Endodermal cell (in vitro differentiated cells): ENCODE results near the gene VKORC1L1. TPM values are rescaled to one million over a fixed set of nuclear protein-coding genes. Genes with fewer than 3 reads are reported as not detected.

ENCODE experiments used
- DNase-seq: peaks from one replicate; pipeline ENCODE4 v3.0.0-alpha.2; 2017
- H3K27ac ChIP-seq: 2 replicates; pipeline ENCODE4 v1.5.1; 2013; ENCODE audit warnings: mild to moderate bottlenecking, low read depth, low read length, moderate library complexity
- H3K27me3 ChIP-seq: 2 replicates; pipeline ENCODE4 v1.6.1; 2013; ENCODE audit warnings: mild to moderate bottlenecking, low read length, moderate library complexity; ENCODE audit not compliant: insufficient read depth, control insufficient read depth, poor library complexity, severe bottlenecking
- H3K36me3 ChIP-seq: 2 replicates; pipeline ENCODE4 v1.7.0; 2013; ENCODE audit warnings: mild to moderate bottlenecking, low read length, moderate library complexity; ENCODE audit not compliant: control insufficient read depth, insufficient read depth
- H3K4me1 ChIP-seq: one replicate; pipeline ENCODE4 v1.7.0; 2013; ENCODE audit warnings: low read length; ENCODE audit not compliant: control insufficient read depth, insufficient read depth
- H3K4me3 ChIP-seq: 2 replicates; pipeline ENCODE4 v1.5.1; 2013; ENCODE audit warnings: mild to moderate bottlenecking, low read length, moderate library complexity
- H3K9ac ChIP-seq: 2 replicates; pipeline ENCODE4 v1.6.1; 2013; ENCODE audit warnings: mild to moderate bottlenecking, low read length, moderate library complexity; ENCODE audit not compliant: poor library complexity, severe bottlenecking; ENCODE audit errors: extremely low read depth
- H3K9me3 ChIP-seq: 2 replicates; pipeline ENCODE4 v1.6.1; 2013; ENCODE audit warnings: mild to moderate bottlenecking, low read length, moderate library complexity; ENCODE audit not compliant: control insufficient read depth
- H3K27ac Mint-ChIP-seq: 2 replicates; pipeline ENCODE4 v1.8.0; 2020; ENCODE audit warnings: mixed read lengths
- H3K27me3 Mint-ChIP-seq: 2 replicates; pipeline ENCODE4 v1.8.0; 2021; ENCODE audit warnings: mild to moderate bottlenecking, mixed read lengths; ENCODE audit not compliant: insufficient read depth
- H3K36me3 Mint-ChIP-seq: 2 replicates; pipeline ENCODE4 v1.8.0; 2020; ENCODE audit warnings: low read depth, mixed read lengths
- H3K4me1 Mint-ChIP-seq: 2 replicates; pipeline ENCODE4 v1.8.0; 2020; ENCODE audit warnings: mixed read lengths
- H3K4me3 Mint-ChIP-seq: 2 replicates; pipeline ENCODE4 v1.8.0; 2020; ENCODE audit warnings: mild to moderate bottlenecking, moderate library complexity, mixed read lengths
- H3K9me3 Mint-ChIP-seq: 2 replicates; pipeline ENCODE4 v1.8.0; 2020; ENCODE audit warnings: mild to moderate bottlenecking, mixed read lengths
- WGBS, 2 experiments: methylation state at CpG; one replicate each; pipeline versions ENCODE4 v1.1.5 to v1.1.7; 2013; ENCODE audit warnings: missing lambda C conversion rate in 2 of 2, mixed read lengths in 1 of 2; ENCODE audit not compliant: insufficient coverage in 1 of 2, insufficient read length in 1 of 2; 5-methylcytosine and 5-hydroxymethylcytosine counted together
- total RNA-seq, 2 donors: library from RNA; stranded (reverse); fragmentation: NEBNext Ultra II Directional in 1 of 2; extraction: Animal tissue kit (Norgen Biotek cat#: 25700) in 1 of 2; gene quantifications; 2 replicates in 1 of 2; 3 replicates in 1 of 2; pipeline ENCODE4 v1.2.1, GENCODE V29; 2021
- TF ChIP-seq, protein P1 (sequence below): fragments of 200-600 bp; sonication (generic); conservative IDR thresholded peaks from 2 replicates; pipeline ENCODE4 v1.5.0; 2021; ENCODE audit warnings: antibody characterized with exemption, mild to moderate bottlenecking

Gene VKORC1L1
- total RNA-seq, 2 donors from 2014 or later = 20.7 to 24.7 TPM

DNA sequence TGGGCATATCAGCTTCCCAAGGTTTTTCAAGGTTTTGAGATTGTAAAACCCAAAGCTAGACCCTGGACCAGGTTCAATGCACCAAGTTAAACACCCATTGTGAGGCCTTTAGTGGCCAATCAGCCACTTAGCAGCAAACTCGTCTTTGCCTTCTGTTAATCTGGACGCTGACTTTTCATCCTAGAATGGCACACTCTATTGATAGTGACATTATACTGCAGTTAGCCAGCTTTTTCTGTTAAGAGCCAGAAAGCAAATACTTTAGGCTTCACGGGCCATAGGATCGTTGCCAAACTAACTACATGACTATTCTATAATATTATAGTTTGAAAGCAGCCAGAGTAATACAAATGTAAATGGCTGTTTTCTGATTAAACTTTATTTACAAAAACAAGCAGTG, 51.3 kb downstream of the VKORC1L1 start:
- Histone ChIP-seq H3K4me3 (no peak overlapping the region), H3K36me3 (peaks cover 8% of the 10 kb centered on the region), H3K27ac (no peak overlapping the region), H3K27me3 (no peaks in the 10 kb centered on the region), H3K9me3 (no peaks in the 10 kb centered on the region), H3K4me1 (no peaks in the 10 kb centered on the region), H3K9ac (no peak overlapping the region)
- Mint-ChIP-seq H3K4me1 (no peaks in the 10 kb centered on the region), H3K9me3 (no peaks in the 10 kb centered on the region), H3K4me3 (no peak overlapping the region), H3K27ac (no peak overlapping the region), H3K36me3 (no peaks in the 10 kb centered on the region), H3K27me3 (peaks cover 3% of the 10 kb centered on the region)
- 87 to 92% methylated on average over 2 of the region's 4 CpGs for WGBS, 2 experiments
- TF ChIP-seq, protein P1, sequence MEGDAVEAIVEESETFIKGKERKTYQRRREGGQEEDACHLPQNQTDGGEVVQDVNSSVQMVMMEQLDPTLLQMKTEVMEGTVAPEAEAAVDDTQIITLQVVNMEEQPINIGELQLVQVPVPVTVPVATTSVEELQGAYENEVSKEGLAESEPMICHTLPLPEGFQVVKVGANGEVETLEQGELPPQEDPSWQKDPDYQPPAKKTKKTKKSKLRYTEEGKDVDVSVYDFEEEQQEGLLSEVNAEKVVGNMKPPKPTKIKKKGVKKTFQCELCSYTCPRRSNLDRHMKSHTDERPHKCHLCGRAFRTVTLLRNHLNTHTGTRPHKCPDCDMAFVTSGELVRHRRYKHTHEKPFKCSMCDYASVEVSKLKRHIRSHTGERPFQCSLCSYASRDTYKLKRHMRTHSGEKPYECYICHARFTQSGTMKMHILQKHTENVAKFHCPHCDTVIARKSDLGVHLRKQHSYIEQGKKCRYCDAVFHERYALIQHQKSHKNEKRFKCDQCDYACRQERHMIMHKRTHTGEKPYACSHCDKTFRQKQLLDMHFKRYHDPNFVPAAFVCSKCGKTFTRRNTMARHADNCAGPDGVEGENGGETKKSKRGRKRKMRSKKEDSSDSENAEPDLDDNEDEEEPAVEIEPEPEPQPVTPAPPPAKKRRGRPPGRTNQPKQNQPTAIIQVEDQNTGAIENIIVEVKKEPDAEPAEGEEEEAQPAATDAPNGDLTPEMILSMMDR = no peak
- DNase-seq = no peak

DNA sequence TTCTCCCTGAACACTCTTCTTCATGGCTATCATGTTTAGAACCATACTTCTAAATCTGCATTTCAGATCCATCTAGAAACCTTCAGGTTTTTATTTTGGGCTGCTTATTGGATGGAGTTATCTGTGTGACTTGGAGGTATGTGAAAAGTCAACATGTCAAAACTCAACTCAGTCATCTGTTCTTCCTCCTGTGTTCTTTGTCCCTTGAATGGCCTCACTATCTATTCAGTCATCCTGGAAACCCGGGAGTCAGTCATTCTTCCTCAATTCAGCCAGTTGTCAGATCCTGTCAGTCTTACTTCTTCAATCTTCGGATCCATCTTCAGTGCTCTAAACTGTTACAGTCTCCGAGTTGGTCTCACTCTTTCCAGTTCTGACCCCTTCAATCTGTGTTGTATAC, 52.2 kb downstream of the VKORC1L1 start:
- Mint-ChIP-seq H3K9me3 (no peaks in the 10 kb centered on the region), H3K36me3 (no peaks in the 10 kb centered on the region), H3K4me3 (no peak overlapping the region), H3K4me1 (no peaks in the 10 kb centered on the region), H3K27ac (no peak overlapping the region), H3K27me3 (no peaks in the 10 kb centered on the region)
- Histone ChIP-seq H3K9ac (no peak overlapping the region), H3K27me3 (no peaks in the 10 kb centered on the region), H3K36me3 (peaks cover 8% of the 10 kb centered on the region), H3K4me3 (no peak overlapping the region), H3K9me3 (no peaks in the 10 kb centered on the region), H3K27ac (no peak overlapping the region), H3K4me1 (no peaks in the 10 kb centered on the region)
- 90 to 94% methylated on average over 3 of the region's 3 CpGs for WGBS, 2 experiments
- no peak for DNase-seq
- TF ChIP-seq, protein P1 = no peak

DNA sequence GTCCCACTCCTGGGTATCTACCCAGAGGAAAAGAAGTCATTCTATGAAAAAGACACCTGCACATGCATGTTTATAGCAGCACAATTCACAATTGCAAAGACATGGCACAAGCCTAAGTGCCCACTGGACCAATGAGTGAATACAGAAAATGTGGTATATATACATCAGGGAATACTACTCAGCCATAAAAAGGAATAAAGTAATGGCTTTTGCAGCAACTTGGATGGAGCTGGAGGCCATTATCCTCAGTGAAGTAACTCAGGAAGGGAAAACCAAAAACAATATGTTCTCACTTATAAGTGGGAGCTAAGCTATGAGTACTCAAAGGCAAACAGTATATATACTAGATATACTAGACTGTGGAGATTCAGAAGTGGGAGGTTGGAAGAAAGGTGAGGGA, 53.7 kb downstream of the VKORC1L1 start:
- Mint-ChIP-seq H3K27ac (no peak overlapping the region), H3K27me3 (no peaks in the 10 kb centered on the region), H3K9me3 (no peaks in the 10 kb centered on the region), H3K4me1 (no peaks in the 10 kb centered on the region), H3K36me3 (no peaks in the 10 kb centered on the region), H3K4me3 (no peak overlapping the region)
- Histone ChIP-seq H3K9me3 (no peaks in the 10 kb centered on the region), H3K36me3 (peaks cover 8% of the 10 kb centered on the region), H3K4me3 (no peak overlapping the region), H3K9ac (no peak overlapping the region), H3K27me3 (no peaks in the 10 kb centered on the region), H3K4me1 (no peaks in the 10 kb centered on the region), H3K27ac (no peak overlapping the region)
- TF ChIP-seq, protein P1 = no peak
- DNase-seq = no peak
